HFFc6 (cell line): ENCODE data around the gene ATG2B. TPM values are rescaled to one million over a fixed set of nuclear protein-coding genes. Genes with fewer than 3 reads are reported as not detected.

Experiments
- DNase-seq: peaks from one replicate; pipeline ENCODE4 v3.0.0-alpha.2; 2018
- H3K27ac Mint-ChIP-seq: 2 replicates; pipeline ENCODE4 v1.8.0; 2020; ENCODE audit warnings: mild to moderate bottlenecking, mixed read lengths
- H3K27me3 Mint-ChIP-seq: 2 replicates; pipeline ENCODE4 v1.8.0; 2021; ENCODE audit warnings: mild to moderate bottlenecking, moderate library complexity, mixed read lengths; ENCODE audit not compliant: insufficient read depth
- H3K36me3 Mint-ChIP-seq: 2 replicates; pipeline ENCODE4 v1.8.0; 2021; ENCODE audit warnings: low read depth, mixed read lengths
- H3K4me1 Mint-ChIP-seq: 2 replicates; pipeline ENCODE4 v1.8.0; 2020; ENCODE audit warnings: low read depth, mixed read lengths
- H3K4me3 Mint-ChIP-seq: 2 replicates; pipeline ENCODE4 v1.8.0; 2020; ENCODE audit warnings: mild to moderate bottlenecking, moderate library complexity, mixed read lengths
- H3K9me3 Mint-ChIP-seq: 2 replicates; pipeline ENCODE4 v1.8.0; 2020; ENCODE audit warnings: mild to moderate bottlenecking, mixed read lengths
- total RNA-seq, 6 experiments: library from RNA; stranded (reverse); fragmentation: NEBNext Ultra II Directional; extraction: Animal tissue kit (Norgen Biotek cat#: 25700); gene quantifications; 2 replicates in 1 of 6; 3 replicates in 5 of 6; pipeline ENCODE4 v1.2.3, GENCODE V29; 2021
- TF ChIP-seq, protein P1 (sequence below): fragments of 200-600 bp; sonication (generic); IDR thresholded peaks from 2 replicates; pipeline ENCODE4 v1.5.0; 2021; ENCODE audit warnings: antibody characterized with exemption, mild to moderate bottlenecking

The ATG2B gene
- total RNA-seq, 6 experiments from 2014 or later: 13.1 to 17.7 (median 15.9) TPM

DNA sequence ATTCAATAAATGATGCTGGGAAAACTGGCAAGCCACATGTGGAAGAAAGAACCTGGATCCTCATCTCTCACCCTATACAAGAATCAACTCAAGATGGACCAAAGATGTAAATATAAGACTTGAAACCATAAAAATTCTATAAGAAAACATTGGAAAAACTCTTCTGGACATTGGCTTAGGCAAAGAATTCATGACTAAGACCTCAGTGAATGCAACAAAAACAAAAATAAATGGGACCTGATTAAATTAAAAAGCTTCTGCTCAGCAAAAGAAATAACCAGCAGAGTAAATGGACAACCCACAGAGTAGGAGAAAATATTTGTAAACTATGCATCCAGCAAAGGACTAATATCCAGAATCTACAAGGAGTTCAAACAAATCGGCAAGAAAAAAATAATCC is 24.6 kb downstream of the ATG2B start:
- H3K9me3 Mint-ChIP-seq: no peaks in the 10 kb centered on the region
- peaks cover 17% of the 10 kb centered on the region for H3K4me1 Mint-ChIP-seq
- TF ChIP-seq, protein P1, sequence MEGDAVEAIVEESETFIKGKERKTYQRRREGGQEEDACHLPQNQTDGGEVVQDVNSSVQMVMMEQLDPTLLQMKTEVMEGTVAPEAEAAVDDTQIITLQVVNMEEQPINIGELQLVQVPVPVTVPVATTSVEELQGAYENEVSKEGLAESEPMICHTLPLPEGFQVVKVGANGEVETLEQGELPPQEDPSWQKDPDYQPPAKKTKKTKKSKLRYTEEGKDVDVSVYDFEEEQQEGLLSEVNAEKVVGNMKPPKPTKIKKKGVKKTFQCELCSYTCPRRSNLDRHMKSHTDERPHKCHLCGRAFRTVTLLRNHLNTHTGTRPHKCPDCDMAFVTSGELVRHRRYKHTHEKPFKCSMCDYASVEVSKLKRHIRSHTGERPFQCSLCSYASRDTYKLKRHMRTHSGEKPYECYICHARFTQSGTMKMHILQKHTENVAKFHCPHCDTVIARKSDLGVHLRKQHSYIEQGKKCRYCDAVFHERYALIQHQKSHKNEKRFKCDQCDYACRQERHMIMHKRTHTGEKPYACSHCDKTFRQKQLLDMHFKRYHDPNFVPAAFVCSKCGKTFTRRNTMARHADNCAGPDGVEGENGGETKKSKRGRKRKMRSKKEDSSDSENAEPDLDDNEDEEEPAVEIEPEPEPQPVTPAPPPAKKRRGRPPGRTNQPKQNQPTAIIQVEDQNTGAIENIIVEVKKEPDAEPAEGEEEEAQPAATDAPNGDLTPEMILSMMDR: no peak
- H3K27ac Mint-ChIP-seq: no peak overlapping the region
- peaks cover 19% of the 10 kb centered on the region for H3K36me3 Mint-ChIP-seq
- no peak overlapping the region for H3K4me3 Mint-ChIP-seq
- DNase-seq: no peak
- no peaks in the 10 kb centered on the region for H3K27me3 Mint-ChIP-seq

DNA sequence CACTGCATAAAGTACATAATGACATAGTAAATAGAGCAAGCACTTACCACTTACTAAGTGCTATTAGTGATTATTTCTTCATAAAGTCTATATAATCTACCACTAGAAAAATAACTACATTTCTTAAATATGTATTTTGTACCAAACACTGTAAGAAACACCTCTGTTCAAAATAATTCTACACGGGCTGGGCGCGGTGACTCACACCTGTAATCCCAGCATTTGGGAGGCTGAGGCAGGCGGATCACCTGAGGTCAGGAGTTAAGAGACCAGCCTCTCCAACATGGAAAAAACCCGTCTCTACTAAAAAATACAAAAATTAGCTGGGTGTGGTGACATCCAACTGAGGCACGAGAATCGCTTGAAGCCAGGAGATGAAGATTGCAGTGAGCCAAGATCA is 38.9 kb downstream of the ATG2B start:
- TF ChIP-seq, protein P1: no peak
- Mint-ChIP-seq H3K9me3 (no peaks in the 10 kb centered on the region), H3K36me3 (peaks cover 6% of the 10 kb centered on the region; the same call in 1 of the 2 replicates), H3K4me1 (no peaks in the 10 kb centered on the region), H3K27ac (no peak overlapping the region), H3K4me3 (no peak overlapping the region), H3K27me3 (no peaks in the 10 kb centered on the region)
- no peak for DNase-seq

DNA sequence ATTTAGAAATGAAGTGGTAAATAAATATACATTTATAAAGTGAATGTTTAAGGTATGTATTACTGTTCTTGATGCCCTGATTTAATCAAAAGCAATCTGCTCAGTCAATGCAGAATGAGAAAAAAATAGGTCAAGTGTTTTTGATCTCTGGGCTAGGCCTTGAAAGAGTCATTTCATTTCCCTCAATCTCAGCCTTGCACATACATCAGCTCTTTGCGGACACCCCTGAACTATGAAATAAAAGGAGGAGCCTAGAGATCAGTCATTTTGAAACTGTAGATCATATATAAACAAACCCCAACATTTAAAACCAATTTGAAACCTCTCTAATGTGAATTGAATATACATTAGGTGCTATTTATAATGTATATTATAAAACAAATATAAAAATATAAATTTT is 42.5 kb downstream of the ATG2B start:
- TF ChIP-seq, protein P1: no peak
- peaks cover 21% of the 10 kb centered on the region for H3K36me3 Mint-ChIP-seq
- no peaks in the 10 kb centered on the region for H3K4me1 Mint-ChIP-seq
- no peak overlapping the region for H3K27ac Mint-ChIP-seq
- no peaks in the 10 kb centered on the region for H3K9me3 Mint-ChIP-seq
- DNase-seq: no peak
- no peaks in the 10 kb centered on the region for H3K27me3 Mint-ChIP-seq
- no peak overlapping the region for H3K4me3 Mint-ChIP-seq

DNA sequence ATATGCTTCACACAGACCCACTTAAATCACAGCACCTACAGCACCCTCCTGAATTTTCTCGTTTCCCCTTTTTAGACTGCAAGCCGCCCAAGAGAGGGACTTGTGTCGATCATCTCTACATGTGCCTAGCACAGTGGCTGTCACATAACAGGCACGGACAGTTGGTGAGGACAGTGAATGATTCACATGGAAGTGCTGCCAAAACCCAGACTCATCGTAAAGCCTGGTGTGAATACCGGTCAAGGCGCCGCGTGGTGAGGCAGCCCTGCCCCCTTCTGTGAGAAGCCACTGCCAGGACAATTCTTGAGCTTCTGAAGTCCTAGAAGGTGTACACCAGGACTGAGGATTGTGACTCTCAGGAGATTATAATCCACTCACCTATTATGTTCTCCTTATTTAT is 44.3 kb downstream of the ATG2B start:
- TF ChIP-seq, protein P1: no peak
- no peaks in the 10 kb centered on the region for H3K9me3 Mint-ChIP-seq
- no peaks in the 10 kb centered on the region for H3K27me3 Mint-ChIP-seq
- no peaks in the 10 kb centered on the region for H3K4me1 Mint-ChIP-seq
- H3K4me3 Mint-ChIP-seq: no peak overlapping the region
- no peak for DNase-seq
- H3K27ac Mint-ChIP-seq: no peak overlapping the region
- peaks cover 21% of the 10 kb centered on the region for H3K36me3 Mint-ChIP-seq

DNA sequence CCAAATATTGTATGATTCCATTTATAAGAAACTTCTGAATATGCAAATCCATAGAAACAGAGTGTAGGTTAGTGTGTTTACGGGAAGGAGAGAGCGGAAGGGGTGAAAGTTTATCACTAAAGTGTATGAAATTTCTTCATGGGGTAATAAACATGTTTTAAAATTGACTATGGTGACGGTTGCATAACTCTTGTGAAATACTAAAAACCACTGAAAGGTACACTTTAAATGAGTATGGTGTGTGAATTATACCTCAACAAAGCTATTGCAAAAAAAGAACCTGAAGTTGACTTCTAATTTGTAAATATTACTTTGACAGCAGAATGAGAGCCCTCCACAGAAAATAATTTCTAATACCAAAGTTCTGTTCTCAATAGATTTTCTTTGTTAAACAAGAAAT is 47.1 kb downstream of the ATG2B start:
- Mint-ChIP-seq H3K4me3 (no peak overlapping the region), H3K27ac (no peak overlapping the region), H3K9me3 (no peaks in the 10 kb centered on the region), H3K27me3 (no peaks in the 10 kb centered on the region), H3K36me3 (peaks cover 24% of the 10 kb centered on the region), H3K4me1 (no peaks in the 10 kb centered on the region)
- TF ChIP-seq, protein P1: no peak
- DNase-seq: no peak

DNA sequence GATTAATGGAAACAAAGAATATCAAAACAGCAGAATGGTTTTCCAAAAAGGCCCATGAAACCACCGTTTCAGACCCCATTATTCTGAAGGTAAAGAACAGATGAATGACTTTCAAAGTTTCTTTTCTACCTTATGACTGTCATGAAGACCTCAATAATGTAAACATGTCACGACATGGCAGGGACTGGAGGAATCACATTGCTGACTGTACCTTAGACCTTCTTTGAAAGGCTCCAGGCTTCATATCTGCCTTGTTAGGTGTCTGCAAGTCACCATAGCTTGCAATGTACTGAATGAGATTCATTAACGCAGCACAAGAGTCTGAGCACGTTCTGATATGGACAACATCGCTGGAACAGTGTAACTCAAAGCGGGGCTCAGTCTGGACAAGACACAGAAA is 52.2 kb downstream of the ATG2B start:
- H3K4me3 Mint-ChIP-seq: no peak overlapping the region
- TF ChIP-seq, protein P1: no peak
- H3K4me1 Mint-ChIP-seq: no peaks in the 10 kb centered on the region
- H3K27me3 Mint-ChIP-seq: no peaks in the 10 kb centered on the region
- no peaks in the 10 kb centered on the region for H3K9me3 Mint-ChIP-seq
- DNase-seq: no peak
- no peak overlapping the region for H3K27ac Mint-ChIP-seq
- H3K36me3 Mint-ChIP-seq: peaks cover 12% of the 10 kb centered on the region
